ENCODE measurements around the gene KDM4B. TPM values are rescaled to one million over a fixed set of nuclear protein-coding genes. Genes with fewer than 3 reads are reported as not detected.

KDM4B gene
- total RNA-seq, 2 donors from 2014 or later, result 22.2 to 27.8 TPM

GRCh38 chr19:5090465-5091017 lies 121.6 kb downstream of the KDM4B start:
- DNase-seq, result no peak
- intact Hi-C loops (cut with DNase I), result no loop called here
- ATAC-seq, result no peak

GRCh38 chr19:5091018-5091683 lies 122.2 kb downstream of the KDM4B start:
- ATAC-seq (peak; percentile 81 to 86), DNase-seq (peak; percentile 78)
- intact Hi-C loops (cut with DNase I), result no loop called here

GRCh38 chr19:5091684-5092480 lies 123.0 kb downstream of the KDM4B start:
- peak; percentile 5 to 38 for ATAC-seq
- intact Hi-C loops (cut with DNase I), result no loop called here
- no peak for DNase-seq

- ATAC-seq, result no peak
- DNase-seq, result no peak
- intact Hi-C loops (cut with DNase I), result no loop called here
Measured at GRCh38 chr19:5092481-5092843, 123.5 kb downstream of the KDM4B start.

- peak; percentile 36 to 42 for ATAC-seq
- intact Hi-C loops (cut with DNase I), result no loop called here
Measured at GRCh38 chr19:5093297-5093928, 124.5 kb downstream of the KDM4B start.

GRCh38 chr19:5093948-5094718 lies 125.2 kb downstream of the KDM4B start:
- intact Hi-C loops (cut with DNase I), result no loop called here
- DNase-seq (no peak), ATAC-seq (no peak)

More at GRCh38 chr19:5093297-5093928, 124.5 kb downstream of the KDM4B start:
- DNase-seq, result peak; percentile 79

- ATAC-seq (no peak), DNase-seq (no peak)
- intact Hi-C loops (cut with DNase I), result no loop called here
Measured at GRCh38 chr19:5094768-5095567, 126.1 kb downstream of the KDM4B start.

- intact Hi-C loops (cut with DNase I), result no loop called here
- DNase-seq (no peak), ATAC-seq (no peak)
Measured at GRCh38 chr19:5095568-5095850, 126.6 kb downstream of the KDM4B start.

GRCh38 chr19:5096536-5096935 lies 127.6 kb downstream of the KDM4B start:
- no peak for ATAC-seq
- no peak for DNase-seq
- intact Hi-C loops (cut with DNase I), result no loop called here

GRCh38 chr19:5097331-5097930 lies 128.5 kb downstream of the KDM4B start:
- ATAC-seq, result no peak
- intact Hi-C loops (cut with DNase I), result no loop called here
- no peak for DNase-seq

GRCh38 chr19:5097959-5098623 lies 129.2 kb downstream of the KDM4B start:
- DNase-seq, result no peak
- ATAC-seq, result no peak
- intact Hi-C loops (cut with DNase I), result no loop called here

GRCh38 chr19:5098646-5099045 lies 129.7 kb downstream of the KDM4B start:
- intact Hi-C loops (cut with DNase I), result no loop called here
- ATAC-seq, result no peak
- no peak for DNase-seq

GRCh38 chr19:5099701-5100221 lies 130.8 kb downstream of the KDM4B start:
- intact Hi-C loops (cut with DNase I), result no loop called here
- no peak for DNase-seq
- no peak for ATAC-seq

- ATAC-seq (no peak), DNase-seq (no peak)
- intact Hi-C loops (cut with DNase I), result no loop called here
Measured at GRCh38 chr19:5101871-5102270, 133.0 kb downstream of the KDM4B start.

GRCh38 chr19:5102520-5102919 lies 133.6 kb downstream of the KDM4B start:
- no peak for ATAC-seq
- intact Hi-C loops (cut with DNase I), result no loop called here
- no peak for DNase-seq

- intact Hi-C loops (cut with DNase I), result no loop called here
- peak; percentile 80 to 81 for ATAC-seq
- peak; percentile 74 for DNase-seq
Measured at GRCh38 chr19:5103061-5103701, 134.3 kb downstream of the KDM4B start.

GRCh38 chr19:5103812-5104410 lies 135.0 kb downstream of the KDM4B start:
- no peak for DNase-seq

More at GRCh38 chr19:5103812-5104410, 135.0 kb downstream of the KDM4B start:
- ATAC-seq, result peak in 1 of 2 donors; percentile 4
- intact Hi-C loops (cut with DNase I), result no loop called here
